ENCODE measurements around the gene ARHGAP18. TPM values are rescaled to one million over a fixed set of nuclear protein-coding genes. Genes with fewer than 3 reads are reported as not detected.
A peak's percentile ranks its signal among the peaks of the same experiment; 100 is the strongest.
"Not testable (repeated sequence)": the region's sequence is repeated elsewhere in the genome, so short reads cannot be mapped to it uniquely, and the experiment has no call there.

The ARHGAP18 gene
- polyA plus RNA-seq, 3 donors from 2014 or later = 4.2 to 9.9 (median 6.7) TPM

- DNase-seq = not testable (repeated sequence)
- Mint-ChIP-seq H3K4me3 (peak overlapping the region in 2 of 5 donors; percentile 4 to 30), H3K36me3 (peaks cover 24 to 35% (median 27%) of the 10 kb centered on the region in 3 donors)
Measured at GRCh38 chr6:129574605-129575004, 135.4 kb downstream of the ARHGAP18 start.

GRCh38 chr6:129570929-129571328, 139.0 kb downstream of the ARHGAP18 start:
- DNase-seq; H3K27me3 Mint-ChIP-seq (ENCODE audit: low read depth in 3 of 3); H3K4me3 Mint-ChIP-seq; H3K9me3 Mint-ChIP-seq; H3K27ac Mint-ChIP-seq: not testable (repeated sequence)
- Mint-ChIP-seq H3K36me3 (peaks cover 20 to 36% (median 23%) of the 10 kb centered on the region in 3 donors), H3K4me1 (peaks cover 10 to 11% of the 10 kb centered on the region in 2 donors)

More at GRCh38 chr6:129574605-129575004, 135.4 kb downstream of the ARHGAP18 start:
- not testable (repeated sequence) for H3K27me3 Mint-ChIP-seq (ENCODE audit: low read depth in 3 of 3); H3K9me3 Mint-ChIP-seq
- Mint-ChIP-seq H3K4me1 (peaks cover 10 to 11% of the 10 kb centered on the region in 2 donors), H3K27ac (peak overlapping the region in 1 of 6 donors; percentile 34)

GRCh38 chr6:129568015-129568414, 142.0 kb downstream of the ARHGAP18 start:
- Mint-ChIP-seq H3K4me1 (no peaks in the 10 kb centered on the region), H3K9me3 (peaks cover 0 to 5% (median 0%) of the 10 kb centered on the region in 6 donors), H3K36me3 (peaks cover 13 to 30% (median 16%) of the 10 kb centered on the region in 3 donors), H3K4me3 (no peak overlapping the region), H3K27me3 (ENCODE audit: low read depth in 3 of 3) (peaks cover 2 to 8% (median 8%) of the 10 kb centered on the region in 3 donors), H3K27ac (no peak overlapping the region)
- DNase-seq = no peak

DNA sequence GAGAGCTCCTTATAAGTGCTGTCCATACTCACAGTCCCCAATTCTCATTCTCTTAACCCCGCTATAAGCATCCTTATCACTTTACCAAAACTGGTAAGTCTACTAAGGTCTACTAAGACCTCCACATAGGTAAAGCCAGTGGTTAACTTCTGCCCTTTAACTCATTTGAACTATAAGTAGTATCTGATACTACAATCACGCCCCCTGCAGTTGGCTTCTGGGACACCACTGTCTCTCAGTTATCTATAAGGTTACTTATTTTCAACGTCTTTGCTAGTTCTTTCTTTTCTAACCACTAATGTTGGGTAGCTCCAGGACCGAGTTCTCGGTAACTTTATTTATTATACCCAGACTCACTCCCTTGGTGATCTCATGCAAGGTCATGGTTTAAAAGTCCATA, 142.6 kb downstream of the ARHGAP18 start:
- no peak for DNase-seq
- no peak overlapping the region for H3K27ac Mint-ChIP-seq
- peaks cover 0 to 5% (median 0%) of the 10 kb centered on the region in 6 donors for H3K9me3 Mint-ChIP-seq
- peaks cover 2 to 8% (median 7%) of the 10 kb centered on the region in 3 donors for H3K27me3 Mint-ChIP-seq (ENCODE audit: low read depth in 3 of 3)
- peaks cover 13 to 24% (median 16%) of the 10 kb centered on the region in 3 donors for H3K36me3 Mint-ChIP-seq
- no peak overlapping the region for H3K4me3 Mint-ChIP-seq
- H3K4me1 Mint-ChIP-seq = no peaks in the 10 kb centered on the region

- Mint-ChIP-seq H3K27ac (no peak overlapping the region), H3K4me3 (no peak overlapping the region), H3K27me3 (ENCODE audit: low read depth in 3 of 3) (peaks cover 2 to 7% (median 2%) of the 10 kb centered on the region in 3 donors), H3K4me1 (no peaks in the 10 kb centered on the region), H3K9me3 (peaks cover 0 to 3% (median 0%) of the 10 kb centered on the region in 6 donors), H3K36me3 (peaks cover 7 to 13% (median 9%) of the 10 kb centered on the region in 3 donors)
- DNase-seq = no peak
Measured at GRCh38 chr6:129565811-129566210, 144.2 kb downstream of the ARHGAP18 start.

DNA sequence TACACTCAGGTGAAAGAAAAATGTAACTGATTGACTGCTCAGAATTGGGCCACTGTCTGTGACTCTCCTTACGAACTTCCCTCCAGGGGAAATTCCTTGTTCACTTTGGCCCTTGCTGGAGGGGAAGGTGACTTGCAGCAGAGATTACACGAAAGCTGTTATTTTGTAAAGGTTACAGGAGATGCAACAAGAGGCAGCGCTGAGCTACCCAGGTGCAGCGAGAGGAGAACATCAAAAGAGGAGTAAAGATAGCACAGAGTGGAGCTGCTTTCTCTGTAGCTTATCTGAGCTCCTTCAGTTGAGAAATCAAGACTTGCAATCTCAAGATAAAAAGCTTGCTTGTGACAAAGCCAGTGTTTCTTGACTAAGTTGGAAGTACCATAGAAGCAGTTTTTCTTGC, 144.6 kb downstream of the ARHGAP18 start:
- DNase-seq = no peak
- peaks cover 0 to 3% (median 0%) of the 10 kb centered on the region in 6 donors for H3K9me3 Mint-ChIP-seq
- no peaks in the 10 kb centered on the region for H3K4me1 Mint-ChIP-seq
- peaks cover 2 to 8% (median 2%) of the 10 kb centered on the region in 3 donors for H3K27me3 Mint-ChIP-seq (ENCODE audit: low read depth in 3 of 3)
- no peak overlapping the region for H3K27ac Mint-ChIP-seq
- peaks cover 4 to 9% (median 4%) of the 10 kb centered on the region in 3 donors for H3K36me3 Mint-ChIP-seq
- no peak overlapping the region for H3K4me3 Mint-ChIP-seq

GRCh38 chr6:129558248-129558647, 151.7 kb downstream of the ARHGAP18 start:
- Mint-ChIP-seq H3K27ac (no peak overlapping the region), H3K4me1 (no peaks in the 10 kb centered on the region), H3K9me3 (no peaks in the 10 kb centered on the region), H3K36me3 (peaks cover 10 to 14% (median 12%) of the 10 kb centered on the region in 3 donors), H3K27me3 (ENCODE audit: low read depth in 3 of 3) (peaks cover 0 to 2% (median 2%) of the 10 kb centered on the region in 3 donors), H3K4me3 (no peak overlapping the region)
- no peak for DNase-seq

DNA sequence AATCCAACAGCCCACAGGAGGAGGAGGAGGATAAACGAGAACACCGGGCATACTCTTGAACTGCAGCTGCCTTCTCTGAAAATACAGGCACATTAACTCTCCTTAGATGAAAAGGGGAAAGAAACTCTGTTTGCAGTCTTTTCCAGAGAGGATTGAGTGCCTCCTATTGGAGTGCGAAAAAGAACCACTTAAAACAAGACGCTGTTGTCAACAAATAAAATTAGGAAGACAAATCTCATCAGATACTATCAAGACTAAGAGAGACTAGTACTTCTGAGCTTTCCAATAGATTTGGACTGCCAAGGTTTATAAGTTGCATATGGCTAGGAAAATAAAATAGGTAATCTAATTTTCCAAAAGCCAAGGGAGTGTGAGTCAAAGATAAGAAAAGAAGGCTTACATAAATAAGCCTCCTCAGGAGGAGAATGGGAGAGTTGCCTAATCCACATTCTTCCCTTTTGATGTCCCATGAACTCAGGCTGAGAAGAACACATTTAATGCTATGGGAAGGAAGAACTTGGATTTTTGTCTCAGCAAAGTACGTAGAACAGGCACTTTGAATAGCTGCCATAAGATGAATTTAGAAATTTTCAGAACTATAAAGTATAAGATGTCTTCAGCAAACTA, 154.7 kb downstream of the ARHGAP18 start:
- Mint-ChIP-seq H3K4me1 (no peaks in the 10 kb centered on the region), H3K27ac (no peak overlapping the region), H3K27me3 (ENCODE audit: low read depth in 3 of 3) (peaks cover 0 to 4% (median 0%) of the 10 kb centered on the region in 3 donors), H3K9me3 (no peaks in the 10 kb centered on the region), H3K36me3 (peaks cover 21 to 25% (median 21%) of the 10 kb centered on the region in 3 donors), H3K4me3 (no peak overlapping the region)
- DNase-seq = no peak

DNA sequence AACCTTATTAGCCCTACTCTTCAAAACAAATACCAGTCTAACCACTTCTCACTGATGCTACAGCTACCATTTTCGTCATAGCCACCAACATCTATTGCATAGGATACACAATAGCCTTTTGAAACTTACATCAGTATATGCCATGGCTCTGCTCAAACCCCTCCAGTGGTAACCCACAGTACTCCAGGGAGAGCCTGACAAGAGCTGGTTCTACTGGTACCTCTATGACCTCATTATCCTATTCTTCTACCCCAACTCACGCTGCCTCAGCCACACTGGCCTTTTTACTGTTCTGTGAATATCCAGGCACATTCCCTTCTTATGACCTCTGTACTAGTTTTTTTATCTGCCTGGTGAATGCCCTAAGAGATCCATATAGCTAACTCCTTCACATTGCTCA, 157.6 kb downstream of the ARHGAP18 start:
- H3K4me1 Mint-ChIP-seq = no peaks in the 10 kb centered on the region
- no peak for DNase-seq
- peaks cover 0 to 8% (median 0%) of the 10 kb centered on the region in 3 donors for H3K27me3 Mint-ChIP-seq (ENCODE audit: low read depth in 3 of 3)
- H3K9me3 Mint-ChIP-seq = no peaks in the 10 kb centered on the region
- H3K27ac Mint-ChIP-seq = no peak overlapping the region
- peaks cover 15 to 21% (median 16%) of the 10 kb centered on the region in 3 donors for H3K36me3 Mint-ChIP-seq
- H3K4me3 Mint-ChIP-seq = no peak overlapping the region

GRCh38 chr6:129551486-129551885, 158.5 kb downstream of the ARHGAP18 start:
- no peaks in the 10 kb centered on the region for H3K4me1 Mint-ChIP-seq
- peaks cover 0 to 8% (median 0%) of the 10 kb centered on the region in 3 donors for H3K27me3 Mint-ChIP-seq (ENCODE audit: low read depth in 3 of 3)
- no peak overlapping the region for H3K27ac Mint-ChIP-seq
- DNase-seq = no peak
- no peak overlapping the region for H3K4me3 Mint-ChIP-seq
- no peaks in the 10 kb centered on the region for H3K9me3 Mint-ChIP-seq
- peaks cover 12 to 21% (median 14%) of the 10 kb centered on the region in 3 donors for H3K36me3 Mint-ChIP-seq

GRCh38 chr6:129546702-129547101, 163.3 kb downstream of the ARHGAP18 start:
- Mint-ChIP-seq H3K4me1 (no peaks in the 10 kb centered on the region), H3K27me3 (ENCODE audit: low read depth in 3 of 3) (peaks cover 0 to 4% (median 2%) of the 10 kb centered on the region in 3 donors)

DNA sequence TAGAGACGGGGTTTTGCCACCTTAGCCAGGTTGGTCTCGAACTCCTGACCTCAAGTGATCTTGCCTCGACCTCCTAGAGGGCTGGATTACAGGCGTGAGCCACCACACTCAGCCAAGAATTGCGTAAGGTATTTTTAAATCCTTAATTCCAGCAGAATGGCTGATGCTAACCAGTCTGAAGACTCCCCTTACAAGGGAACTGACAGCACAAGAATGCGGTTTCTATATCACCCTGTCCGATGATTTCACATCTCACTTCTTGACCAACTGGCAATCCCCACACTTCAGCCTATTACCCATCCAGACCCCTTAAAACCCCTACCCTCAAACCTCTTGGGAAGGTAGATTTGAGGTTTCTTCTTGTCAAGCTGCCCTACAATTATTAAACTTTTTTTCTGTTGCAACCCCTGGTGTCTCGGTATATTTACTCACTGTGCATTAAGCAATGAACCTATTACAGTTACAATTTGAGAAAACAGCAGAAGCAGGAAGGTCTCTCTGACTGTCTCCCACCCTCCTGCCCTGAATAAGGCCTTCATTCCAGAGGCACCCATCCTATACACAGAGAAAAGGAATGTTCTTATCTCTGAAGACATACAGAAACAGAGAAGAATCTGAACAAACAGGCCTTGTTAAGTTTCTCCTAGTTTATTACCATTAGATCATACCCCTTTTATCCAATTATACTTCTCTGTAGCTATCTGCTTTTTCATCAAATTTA, 164.9 kb downstream of the ARHGAP18 start:
- Mint-ChIP-seq H3K4me1 (no peaks in the 10 kb centered on the region), H3K27ac (no peak overlapping the region), H3K9me3 (no peaks in the 10 kb centered on the region), H3K27me3 (ENCODE audit: low read depth in 3 of 3) (peaks cover 0 to 4% (median 2%) of the 10 kb centered on the region in 3 donors), H3K36me3 (peaks cover 3 to 8% (median 4%) of the 10 kb centered on the region in 3 donors), H3K4me3 (no peak overlapping the region)
- no peak for DNase-seq

More at GRCh38 chr6:129546702-129547101, 163.3 kb downstream of the ARHGAP18 start:
- Mint-ChIP-seq H3K9me3 (no peaks in the 10 kb centered on the region), H3K4me3 (no peak overlapping the region), H3K27ac (no peak overlapping the region), H3K36me3 (peaks cover 0 to 12% (median 3%) of the 10 kb centered on the region in 3 donors)
- no peak for DNase-seq

DNA sequence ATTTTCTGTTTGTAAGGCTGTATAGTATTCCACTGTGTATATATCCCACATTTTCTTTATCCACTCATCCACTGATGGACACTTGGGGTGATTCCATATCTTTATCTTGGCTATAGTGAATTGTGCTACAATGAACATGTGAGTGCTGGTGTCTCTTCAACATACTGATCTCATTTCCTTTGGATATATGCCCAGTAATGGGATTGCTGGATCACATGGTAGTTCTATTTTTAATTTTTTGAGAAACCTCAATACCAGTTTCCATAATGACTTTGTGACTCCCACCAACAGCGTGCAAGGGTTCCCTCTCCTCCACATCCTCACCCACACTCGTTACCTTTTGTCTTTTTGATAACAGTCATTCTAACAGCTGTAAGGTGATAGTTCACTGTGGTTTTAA, 166.0 kb downstream of the ARHGAP18 start:
- DNase-seq = no peak
- Mint-ChIP-seq H3K4me1 (no peaks in the 10 kb centered on the region), H3K36me3 (peaks cover 3 to 13% (median 12%) of the 10 kb centered on the region in 3 donors), H3K4me3 (no peak overlapping the region), H3K27ac (no peak overlapping the region), H3K9me3 (no peaks in the 10 kb centered on the region), H3K27me3 (ENCODE audit: low read depth in 3 of 3) (peaks cover 0 to 4% (median 2%) of the 10 kb centered on the region in 3 donors)

DNA sequence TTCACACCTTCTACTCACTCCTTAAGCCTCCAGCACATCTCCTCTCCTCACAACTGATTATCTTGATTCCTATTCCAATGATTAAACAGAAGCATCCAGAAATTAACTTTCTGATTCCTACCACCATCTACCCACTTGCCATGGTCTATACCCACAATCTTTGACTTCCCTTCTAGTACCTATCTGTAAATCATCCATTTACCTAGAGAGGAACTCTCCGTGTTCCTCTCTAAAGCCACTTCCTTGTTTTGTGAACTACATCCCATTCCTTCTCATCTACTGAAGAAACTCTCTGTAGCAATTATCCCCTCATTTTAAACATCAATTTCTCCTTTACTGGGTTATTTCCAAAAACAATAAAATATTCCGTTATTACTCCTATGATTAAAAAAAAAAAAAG, 167.3 kb downstream of the ARHGAP18 start:
- Mint-ChIP-seq H3K27ac (no peak overlapping the region), H3K36me3 (peaks cover 7 to 17% (median 12%) of the 10 kb centered on the region in 3 donors), H3K4me3 (no peak overlapping the region), H3K4me1 (no peaks in the 10 kb centered on the region), H3K9me3 (no peaks in the 10 kb centered on the region), H3K27me3 (ENCODE audit: low read depth in 3 of 3) (peaks cover 0 to 4% (median 0%) of the 10 kb centered on the region in 3 donors)
- no peak for DNase-seq

Measured in immature natural killer cell (primary cell).